ENCODE results near the gene LRRC55.
A peak's percentile ranks its signal among the peaks of the same experiment; 100 is the strongest.
"Not testable (repeated sequence)": the region's sequence is repeated elsewhere in the genome, so short reads cannot be mapped to it uniquely, and the experiment has no call there.

LRRC55 gene

DNA sequence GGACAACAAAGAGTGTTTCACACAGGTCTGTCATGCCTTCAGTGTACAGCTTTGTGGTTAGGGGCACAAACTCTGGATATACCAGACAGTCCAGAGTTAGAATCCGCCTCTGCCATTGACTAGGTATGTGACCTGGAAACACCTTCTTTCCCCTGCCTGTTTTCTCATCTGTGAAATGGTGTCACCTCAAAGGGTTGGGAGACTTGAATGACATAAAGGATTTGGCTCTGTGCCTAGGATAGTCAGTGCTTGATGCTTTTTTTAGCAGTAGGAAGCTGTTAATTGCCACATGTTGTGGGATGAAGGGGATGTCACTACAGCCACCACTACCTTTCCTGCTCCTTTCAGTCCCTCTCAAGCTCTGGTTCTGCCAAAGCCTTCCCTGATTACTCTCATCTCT is 17.4 kb upstream of the LRRC55 start:
- Histone ChIP-seq H3K9me3 (ENCODE audit: insufficient read depth, low read depth, low read length) (peaks cover 2% of the 10 kb centered on the region), H3K27me3 (ENCODE audit: insufficient read depth, low read length) (no peaks in the 10 kb centered on the region), H2AFZ (ENCODE audit: insufficient read depth, low read length, poor library complexity) (no peak overlapping the region), H3K9ac (ENCODE audit: low read length) (no peak overlapping the region), H3K4me1 (ENCODE audit: control insufficient read depth in 1 of 2, insufficient read depth in 2 of 2, low read length in 2 of 2) (peaks cover 0 to 6% of the 10 kb centered on the region in 2 experiments), H3K4ac (ENCODE audit: low read depth, low read length) (no peak overlapping the region), H3K18ac (ENCODE audit: low read length) (no peak overlapping the region), H2BK5ac (ENCODE audit: low read depth, low read length, poor library complexity) (no peak overlapping the region), H3K79me1 (ENCODE audit: low read length) (no peaks in the 10 kb centered on the region), H2BK12ac (ENCODE audit: low read length) (no peak overlapping the region), H3K36me3 (ENCODE audit: control insufficient read depth in 1 of 2, insufficient read depth in 2 of 2, low read length in 2 of 2) (no peaks in the 10 kb centered on the region), H3K4me2 (ENCODE audit: low read length) (no peak overlapping the region), H4K12ac (ENCODE audit: low read depth, low read length) (no peak overlapping the region), H3K23ac (ENCODE audit: low read length) (no peak overlapping the region), H3K14ac (ENCODE audit: low read length) (no peak overlapping the region), H3K79me2 (ENCODE audit: control insufficient read depth, insufficient read depth, low read length, poor library complexity) (no peaks in the 10 kb centered on the region), H2BK120ac (ENCODE audit: insufficient read depth, low read length, poor library complexity) (no peak overlapping the region), H3K27ac (ENCODE audit: low read depth, low read length) (no peak overlapping the region), H3K4me3 (ENCODE audit: low read depth, low read length) (no peak overlapping the region), H4K8ac (ENCODE audit: low read depth, low read length) (no peak overlapping the region), H4K91ac (ENCODE audit: low read depth, low read length) (no peak overlapping the region), H2AK5ac (ENCODE audit: low read length) (no peak overlapping the region)
- DNase-seq: no peak
- no CpG with 5 or more reads among the region's 1 CpG for WGBS (ENCODE audit: extremely low coverage, insufficient coverage, insufficient read length)

DNA sequence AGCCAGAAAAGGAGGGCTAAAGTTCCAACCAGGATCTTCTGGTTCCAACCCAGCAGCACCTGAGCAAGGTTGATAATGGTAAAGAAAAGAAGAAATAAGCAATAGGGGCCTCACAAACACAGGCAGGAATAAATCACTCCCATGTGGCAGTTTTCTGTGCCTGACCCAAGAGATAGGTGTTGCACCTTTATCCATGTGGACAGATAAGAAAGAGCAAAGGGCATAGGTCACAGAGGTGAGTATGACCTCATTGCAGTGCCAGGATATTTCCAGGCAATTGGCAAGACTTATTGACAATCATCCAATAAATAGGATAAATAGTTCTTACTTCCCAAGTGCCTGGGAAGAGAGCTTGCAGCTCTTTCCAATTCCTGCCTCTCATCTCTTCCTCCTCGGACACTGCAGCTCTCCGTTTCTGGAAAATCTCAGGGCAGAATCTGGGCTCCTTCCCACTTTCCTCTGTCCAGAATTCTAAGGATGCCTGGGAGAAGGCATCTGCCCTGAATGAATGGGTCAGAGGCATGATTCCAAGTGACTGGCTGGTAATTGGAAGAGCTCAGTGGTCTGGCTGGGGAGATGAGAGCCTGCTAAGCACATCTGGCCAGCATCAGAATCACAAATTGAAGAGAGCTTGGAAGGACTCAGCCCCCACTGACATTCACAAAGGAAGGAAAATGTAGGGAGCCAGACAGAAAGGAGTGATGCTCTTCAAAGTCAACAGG is 14.5 kb upstream of the LRRC55 start:
- H2BK5ac ChIP-seq (ENCODE audit: low read depth, low read length, poor library complexity): no peak overlapping the region
- H3K18ac ChIP-seq (ENCODE audit: low read length): no peak overlapping the region
- WGBS (ENCODE audit: extremely low coverage, insufficient coverage, insufficient read length): no CpG with 5 or more reads among the region's 2 CpGs
- no peak overlapping the region for H4K12ac ChIP-seq (ENCODE audit: low read depth, low read length)
- no peak for DNase-seq
- H3K79me1 ChIP-seq (ENCODE audit: low read length): no peaks in the 10 kb centered on the region
- no peaks in the 10 kb centered on the region for H3K27me3 ChIP-seq (ENCODE audit: insufficient read depth, low read length)
- H3K14ac ChIP-seq (ENCODE audit: low read length): no peak overlapping the region
- no peak overlapping the region for H3K23ac ChIP-seq (ENCODE audit: low read length)
- H3K4me1 ChIP-seq (ENCODE audit: control insufficient read depth in 1 of 2, insufficient read depth in 2 of 2, low read length in 2 of 2): peaks cover 0 to 6% of the 10 kb centered on the region in 2 experiments
- H3K9ac ChIP-seq (ENCODE audit: low read length): no peak overlapping the region
- peaks cover 5% of the 10 kb centered on the region for H3K9me3 ChIP-seq (ENCODE audit: insufficient read depth, low read depth, low read length)
- no peak overlapping the region for H3K27ac ChIP-seq (ENCODE audit: low read depth, low read length)
- H3K36me3 ChIP-seq (ENCODE audit: control insufficient read depth in 1 of 2, insufficient read depth in 2 of 2, low read length in 2 of 2): no peaks in the 10 kb centered on the region
- H3K79me2 ChIP-seq (ENCODE audit: control insufficient read depth, insufficient read depth, low read length, poor library complexity): no peaks in the 10 kb centered on the region
- no peak overlapping the region for H4K91ac ChIP-seq (ENCODE audit: low read depth, low read length)
- H2BK12ac ChIP-seq (ENCODE audit: low read length): no peak overlapping the region
- no peak overlapping the region for H2BK120ac ChIP-seq (ENCODE audit: insufficient read depth, low read length, poor library complexity)
- no peak overlapping the region for H3K4me2 ChIP-seq (ENCODE audit: low read length)
- H4K8ac ChIP-seq (ENCODE audit: low read depth, low read length): no peak overlapping the region
- H2AFZ ChIP-seq (ENCODE audit: insufficient read depth, low read length, poor library complexity): no peak overlapping the region
- H2AK5ac ChIP-seq (ENCODE audit: low read length): no peak overlapping the region
- H3K4me3 ChIP-seq (ENCODE audit: low read depth, low read length): no peak overlapping the region
- H3K4ac ChIP-seq (ENCODE audit: low read depth, low read length): no peak overlapping the region

DNA sequence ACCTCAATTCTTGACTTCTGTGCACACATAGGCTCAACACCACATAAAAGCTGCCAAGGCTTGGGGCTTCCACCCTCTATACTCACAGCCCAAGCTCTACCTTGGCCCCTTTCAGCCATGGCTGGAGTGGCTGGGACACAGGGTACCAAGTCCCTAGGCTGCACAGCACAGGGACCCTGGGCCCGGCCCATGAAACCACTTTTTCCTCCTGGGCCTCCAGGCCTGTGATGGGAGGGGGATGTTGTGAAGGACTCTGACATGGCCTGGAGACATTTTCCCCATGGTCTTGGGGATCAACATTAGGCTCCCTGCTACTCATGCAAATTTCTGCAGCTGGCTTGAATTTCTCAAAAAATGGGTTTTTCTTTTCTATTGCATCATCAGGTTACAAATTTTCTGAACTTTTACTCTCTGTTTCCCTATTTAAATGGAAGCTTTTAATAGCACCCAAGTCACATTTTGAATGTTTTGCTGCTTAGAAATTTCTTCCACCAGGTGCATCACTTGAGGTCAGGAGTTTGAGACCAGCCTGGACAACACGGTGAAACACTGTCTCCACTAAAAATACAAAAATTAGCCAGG is 11.9 kb upstream of the LRRC55 start:
- not testable (repeated sequence) for H3K4ac ChIP-seq (ENCODE audit: low read depth, low read length); H3K79me2 ChIP-seq (ENCODE audit: control insufficient read depth, insufficient read depth, low read length, poor library complexity); H3K27ac ChIP-seq (ENCODE audit: low read depth, low read length); H3K14ac ChIP-seq (ENCODE audit: low read length); H3K4me2 ChIP-seq (ENCODE audit: low read length); H2AFZ ChIP-seq (ENCODE audit: insufficient read depth, low read length, poor library complexity); H2BK12ac ChIP-seq (ENCODE audit: low read length); H3K4me1 ChIP-seq (ENCODE audit: control insufficient read depth in 1 of 2, insufficient read depth in 2 of 2, low read length in 2 of 2); H3K9me3 ChIP-seq (ENCODE audit: insufficient read depth, low read depth, low read length); H3K79me1 ChIP-seq (ENCODE audit: low read length); H3K27me3 ChIP-seq (ENCODE audit: insufficient read depth, low read length); H3K23ac ChIP-seq (ENCODE audit: low read length); H3K36me3 ChIP-seq (ENCODE audit: control insufficient read depth in 1 of 2, insufficient read depth in 2 of 2, low read length in 2 of 2); H3K18ac ChIP-seq (ENCODE audit: low read length); DNase-seq; H4K12ac ChIP-seq (ENCODE audit: low read depth, low read length); H3K4me3 ChIP-seq (ENCODE audit: low read depth, low read length); H2BK5ac ChIP-seq (ENCODE audit: low read depth, low read length, poor library complexity); H2AK5ac ChIP-seq (ENCODE audit: low read length); H3K9ac ChIP-seq (ENCODE audit: low read length); H2BK120ac ChIP-seq (ENCODE audit: insufficient read depth, low read length, poor library complexity); H4K8ac ChIP-seq (ENCODE audit: low read depth, low read length); H4K91ac ChIP-seq (ENCODE audit: low read depth, low read length)
- no CpG with 5 or more reads among the region's 2 CpGs for WGBS (ENCODE audit: extremely low coverage, insufficient coverage, insufficient read length)

DNA sequence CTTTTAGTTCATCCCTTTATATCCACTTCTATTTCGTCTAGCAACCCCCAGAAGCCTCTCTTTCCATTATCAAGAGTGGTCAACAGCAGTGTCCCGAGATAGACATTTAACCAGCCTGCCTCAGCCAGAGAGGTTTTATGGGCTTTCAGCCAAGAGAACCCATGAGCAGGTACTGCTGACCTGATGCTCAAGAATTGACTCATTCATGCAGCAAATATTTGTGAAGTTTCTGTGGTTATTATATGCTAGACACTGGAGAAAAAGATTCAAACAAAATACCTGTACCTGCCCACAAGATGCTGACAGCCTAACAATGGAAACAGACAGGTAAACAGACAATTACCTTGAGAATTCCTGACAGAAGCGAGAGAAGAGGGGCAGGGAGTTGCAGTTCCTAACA is 9.7 kb upstream of the LRRC55 start:
- no CpG with 5 or more reads among the region's 3 CpGs for WGBS (ENCODE audit: extremely low coverage, insufficient coverage, insufficient read length)
- Histone ChIP-seq H3K4me2 (ENCODE audit: low read length) (no peak overlapping the region), H4K91ac (ENCODE audit: low read depth, low read length) (no peak overlapping the region)

More for the DNA sequence above, 9.7 kb upstream of the LRRC55 start:
- Histone ChIP-seq H2BK120ac (ENCODE audit: insufficient read depth, low read length, poor library complexity) (no peak overlapping the region), H3K23ac (ENCODE audit: low read length) (no peak overlapping the region), H3K36me3 (ENCODE audit: control insufficient read depth in 1 of 2, insufficient read depth in 2 of 2, low read length in 2 of 2) (no peaks in the 10 kb centered on the region), H3K79me1 (ENCODE audit: low read length) (no peaks in the 10 kb centered on the region), H3K18ac (ENCODE audit: low read length) (no peak overlapping the region), H2BK12ac (ENCODE audit: low read length) (no peak overlapping the region), H2BK5ac (ENCODE audit: low read depth, low read length, poor library complexity) (no peak overlapping the region), H3K27me3 (ENCODE audit: insufficient read depth, low read length) (no peaks in the 10 kb centered on the region), H3K9ac (ENCODE audit: low read length) (no peak overlapping the region), H3K79me2 (ENCODE audit: control insufficient read depth, insufficient read depth, low read length, poor library complexity) (no peaks in the 10 kb centered on the region), H4K12ac (ENCODE audit: low read depth, low read length) (no peak overlapping the region), H3K4me1 (ENCODE audit: control insufficient read depth in 1 of 2, insufficient read depth in 2 of 2, low read length in 2 of 2) (peaks cover 0 to 6% of the 10 kb centered on the region in 2 experiments), H4K8ac (ENCODE audit: low read depth, low read length) (no peak overlapping the region), H2AFZ (ENCODE audit: insufficient read depth, low read length, poor library complexity) (no peak overlapping the region), H3K4ac (ENCODE audit: low read depth, low read length) (no peak overlapping the region), H3K27ac (ENCODE audit: low read depth, low read length) (no peak overlapping the region), H3K14ac (ENCODE audit: low read length) (no peak overlapping the region), H2AK5ac (ENCODE audit: low read length) (no peak overlapping the region), H3K4me3 (ENCODE audit: low read depth, low read length) (no peak overlapping the region), H3K9me3 (ENCODE audit: insufficient read depth, low read depth, low read length) (peaks cover 6% of the 10 kb centered on the region)
- DNase-seq: peak in 1 of 2 donors; percentile 3
